ENCODE results near the gene RANBP10.

Gene RANBP10

DNA sequence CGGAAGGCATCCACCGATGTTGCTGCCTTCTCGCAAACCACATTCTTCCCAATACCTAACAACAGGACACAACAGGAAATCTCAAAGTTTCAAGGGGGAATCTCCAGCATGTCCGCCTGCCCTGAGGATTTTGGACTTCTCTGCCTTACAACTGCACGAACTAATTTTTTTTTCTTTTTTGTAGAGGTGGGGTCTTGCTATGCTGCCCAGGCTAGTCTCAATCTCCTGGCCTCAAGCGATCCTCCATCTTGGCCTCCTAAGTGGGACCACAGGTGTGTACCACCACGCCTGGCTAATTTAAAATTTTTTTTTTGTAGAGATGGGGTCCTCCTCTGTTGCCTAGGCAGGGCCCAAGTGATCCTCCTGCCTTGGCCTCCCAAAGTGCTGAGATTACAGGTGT is 130.4 kb downstream of the RANBP10 start:
- DNase-seq (ENCODE audit: low read depth) = no peak

DNA sequence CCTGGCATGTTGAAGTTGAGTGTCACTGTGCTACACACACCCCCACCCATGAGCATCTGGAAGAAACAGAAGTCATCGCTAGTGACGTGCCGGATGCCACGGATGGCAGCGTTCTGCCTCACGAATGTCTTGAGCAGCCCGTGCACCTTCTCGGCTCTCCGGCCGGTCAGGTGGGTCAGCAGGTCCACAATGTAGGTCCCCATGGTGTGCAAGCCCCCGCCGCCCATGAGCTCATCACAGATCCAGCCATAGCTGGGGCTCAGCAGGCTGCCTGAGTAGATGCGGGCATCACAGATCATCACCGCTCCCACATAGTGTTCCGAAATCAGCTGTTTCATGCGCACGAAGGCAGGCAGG is 130.8 kb downstream of the RANBP10 start:
- DNase-seq (ENCODE audit: low read depth) = no peak

GRCh38 chr16:67674851-67675578 is 131.3 kb downstream of the RANBP10 start:
- DNase-seq (ENCODE audit: low read depth) = no peak

GRCh38 chr16:67673712-67674580 is 132.4 kb downstream of the RANBP10 start:
- no peak for DNase-seq (ENCODE audit: low read depth)

Measured in CMK (cell line).